PC-3 (cell line): ENCODE results near the gene FBXL7.

Experiments used
- CTCF ChIP-seq: fragments of 300-600 bp; sonication (generic); conservative IDR thresholded peaks from 2 replicates; pipeline ENCODE4 v1.5.1; 2017; ENCODE audit warnings: antibody characterized with exemption, low read depth, mild to moderate bottlenecking, low read length
- EZH2 ChIP-seq: fragments of 300-600 bp; sonication (generic); IDR thresholded peaks from one replicate; pipeline ENCODE4 v1.6.1; 2017; ENCODE audit warnings: antibody characterized with exemption, mild to moderate bottlenecking, low read length; ENCODE audit not compliant: unreplicated experiment
- EZH2phosphoT487 ChIP-seq: fragments of 300-600 bp; sonication (generic); IDR thresholded peaks from 2 replicates; pipeline ENCODE4 v1.6.1; 2018; ENCODE audit warnings: mild to moderate bottlenecking, antibody characterized with exemption, low read length, borderline replicate concordance

GRCh38 chr5:15452781-15453180, 47.2 kb upstream of the FBXL7 start:
- TF ChIP-seq EZH2phosphoT487 (no peak), CTCF (no peak), EZH2 (no peak)
